HepG2 (cell line): ENCODE data around the gene CYP4V2.

ENCODE experiments used
- ATF2 ChIP-seq: sonication (generic); formaldehyde crosslinking; IDR thresholded peaks from 2 replicates; pipeline ENCODE4 v1.4.0; 2020; ENCODE audit warnings: missing genetic modification reagents
- EZH2 ChIP-seq: conservative IDR thresholded peaks from 2 replicates; pipeline ENCODE4 v1.6.1; 2012; ENCODE audit warnings: mild to moderate bottlenecking, low read depth, low read length, moderate library complexity
- FOSL2 ChIP-seq: sonication (generic); formaldehyde crosslinking; IDR thresholded peaks from 2 replicates; pipeline ENCODE4 v1.4.0; 2020; ENCODE audit warnings: missing genetic modification reagents
- GLI4 ChIP-seq: sonication (generic); formaldehyde crosslinking; IDR thresholded peaks from 2 replicates; pipeline ENCODE4 v1.5.1; 2020; ENCODE audit warnings: missing genetic modification reagents, mild to moderate bottlenecking, moderate library complexity, borderline replicate concordance
- PITX1 ChIP-seq: sonication (generic); formaldehyde crosslinking; IDR thresholded peaks from 2 replicates; pipeline ENCODE4 v1.5.1; 2020; ENCODE audit warnings: mild to moderate bottlenecking, missing genetic modification reagents
- SIX1 ChIP-seq: sonication (generic); formaldehyde crosslinking; IDR thresholded peaks from 2 replicates; pipeline ENCODE4 v1.4.0; 2020; ENCODE audit warnings: missing genetic modification reagents, borderline replicate concordance
- ZNF652 ChIP-seq: IDR thresholded peaks from 2 replicates; pipeline ENCODE4 v1.6.1; 2016; ENCODE audit warnings: low read depth, borderline replicate concordance
- TF ChIP-seq, protein P1 (sequence below), 2 experiments: IDR thresholded peaks; 2 replicates each; pipeline ENCODE4 v1.6.1; 2011 to 2012; ENCODE audit warnings: low read length in 2 of 2, borderline replicate concordance in 1 of 2, low read depth in 1 of 2, mild to moderate bottlenecking in 1 of 2, moderate library complexity in 1 of 2

GRCh38 chr4:186255122-186255521 lies 63.8 kb downstream of the CYP4V2 start:
- TF ChIP-seq ZNF652 (CRISPR knock-in tag) (no peak), FOSL2 (no peak), EZH2 (no peak), SIX1 (no peak), PITX1 (CRISPR knock-in tag) (no peak), ATF2 (CRISPR knock-in tag) (no peak), GLI4 (no peak)
- TF ChIP-seq, protein P1, sequence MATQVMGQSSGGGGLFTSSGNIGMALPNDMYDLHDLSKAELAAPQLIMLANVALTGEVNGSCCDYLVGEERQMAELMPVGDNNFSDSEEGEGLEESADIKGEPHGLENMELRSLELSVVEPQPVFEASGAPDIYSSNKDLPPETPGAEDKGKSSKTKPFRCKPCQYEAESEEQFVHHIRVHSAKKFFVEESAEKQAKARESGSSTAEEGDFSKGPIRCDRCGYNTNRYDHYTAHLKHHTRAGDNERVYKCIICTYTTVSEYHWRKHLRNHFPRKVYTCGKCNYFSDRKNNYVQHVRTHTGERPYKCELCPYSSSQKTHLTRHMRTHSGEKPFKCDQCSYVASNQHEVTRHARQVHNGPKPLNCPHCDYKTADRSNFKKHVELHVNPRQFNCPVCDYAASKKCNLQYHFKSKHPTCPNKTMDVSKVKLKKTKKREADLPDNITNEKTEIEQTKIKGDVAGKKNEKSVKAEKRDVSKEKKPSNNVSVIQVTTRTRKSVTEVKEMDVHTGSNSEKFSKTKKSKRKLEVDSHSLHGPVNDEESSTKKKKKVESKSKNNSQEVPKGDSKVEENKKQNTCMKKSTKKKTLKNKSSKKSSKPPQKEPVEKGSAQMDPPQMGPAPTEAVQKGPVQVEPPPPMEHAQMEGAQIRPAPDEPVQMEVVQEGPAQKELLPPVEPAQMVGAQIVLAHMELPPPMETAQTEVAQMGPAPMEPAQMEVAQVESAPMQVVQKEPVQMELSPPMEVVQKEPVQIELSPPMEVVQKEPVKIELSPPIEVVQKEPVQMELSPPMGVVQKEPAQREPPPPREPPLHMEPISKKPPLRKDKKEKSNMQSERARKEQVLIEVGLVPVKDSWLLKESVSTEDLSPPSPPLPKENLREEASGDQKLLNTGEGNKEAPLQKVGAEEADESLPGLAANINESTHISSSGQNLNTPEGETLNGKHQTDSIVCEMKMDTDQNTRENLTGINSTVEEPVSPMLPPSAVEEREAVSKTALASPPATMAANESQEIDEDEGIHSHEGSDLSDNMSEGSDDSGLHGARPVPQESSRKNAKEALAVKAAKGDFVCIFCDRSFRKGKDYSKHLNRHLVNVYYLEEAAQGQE (IDR thresholded peaks at IDR 0.05; ENCODE audit: borderline replicate concordance in 1 of 2, low read depth in 1 of 2, low read length in 2 of 2), result no peak
